ENCODE results near the gene SLC30A5.

GRCh38 chr5:69086206-69086605 lies 7.6 kb upstream of the SLC30A5 start:
- TF ChIP-seq CTCF (conservative IDR thresholded peaks at IDR 0.05; ENCODE audit: low read length) (no peak), EZH2phosphoT487 (IDR thresholded peaks at IDR 0.05; ENCODE audit: borderline replicate concordance, low read depth, low read length) (no peak)

All from OCI-LY7 (cell line).